ENCODE measurements around the gene ACMSD. TPM values are rescaled to one million over a fixed set of nuclear protein-coding genes. Genes with fewer than 3 reads are reported as not detected.

Gene ACMSD
- total and polyA plus RNA-seq, 2 experiments from 2014 or later, result 0.11 TPM; not detected in 1

DNA sequence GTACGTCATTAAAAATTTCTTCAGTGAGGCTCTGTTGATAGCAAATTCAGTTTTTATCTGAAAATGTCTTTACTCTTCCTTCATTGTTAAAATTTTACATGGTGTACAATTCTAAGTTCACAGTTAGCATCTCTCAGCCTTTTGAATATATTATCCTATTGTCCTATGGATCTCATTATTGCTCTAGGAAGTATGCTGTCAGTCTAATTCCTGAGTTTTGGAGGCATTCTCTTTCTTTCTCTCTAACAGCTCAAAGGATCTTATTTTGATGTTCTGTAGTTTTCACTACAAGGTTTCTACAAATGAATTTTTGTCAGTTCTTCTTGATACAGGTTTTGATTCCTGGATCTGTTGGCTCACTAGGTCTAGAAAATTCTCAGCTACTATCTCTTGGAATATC is 2.9 kb upstream of the ACMSD start (continued):
- TF ChIP-seq POLR2AphosphoS5 (IDR thresholded peaks at IDR 0.05; ENCODE audit: low read depth) (no peak), NANOG (IDR thresholded peaks at IDR 0.05; ENCODE audit: borderline replicate concordance) (no peak), EZH2phosphoT487 (IDR thresholded peaks at IDR 0.05; ENCODE audit: unreplicated experiment) (no peak)

DNA sequence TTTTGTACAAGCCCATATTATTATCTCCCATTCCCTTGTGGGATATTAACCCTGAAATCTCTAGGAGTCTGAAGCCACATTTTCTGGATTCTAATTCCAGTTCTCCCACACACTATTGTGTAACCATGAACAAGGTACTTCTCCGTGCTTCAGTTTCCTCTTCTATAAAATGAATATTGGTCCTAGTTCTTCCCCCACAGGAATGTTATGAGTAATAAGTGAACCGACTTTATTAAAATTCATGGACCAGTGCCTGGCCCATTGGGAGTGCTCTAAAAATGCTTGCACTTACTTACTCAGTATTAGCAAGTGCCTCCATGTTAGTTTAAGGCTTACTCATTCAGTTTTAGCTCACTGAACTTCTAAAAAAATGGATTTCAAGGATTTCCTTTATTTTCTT is 1.4 kb upstream of the ACMSD start:
- Histone ChIP-seq H3K4me3 (no peak overlapping the region), H4K20me1 (replicated peaks; ENCODE audit: insufficient read depth) (no peaks in the 10 kb centered on the region), H2AFZ (no peak overlapping the region), H3K27ac (ENCODE audit: low read depth) (no peak overlapping the region), H3K27me3 (ENCODE audit: insufficient read depth) (no peaks in the 10 kb centered on the region), H3K79me2 (replicated peaks; ENCODE audit: insufficient read depth) (no peaks in the 10 kb centered on the region), H3K9me2 (ENCODE audit: insufficient read depth) (no peaks in the 10 kb centered on the region; the same call in none of the 2 replicates), H3K36me3 (ENCODE audit: insufficient read depth) (peaks cover 9% of the 10 kb centered on the region; the same call in 1 of the 2 replicates), H3K4me1 (ENCODE audit: insufficient read depth) (no peaks in the 10 kb centered on the region), H3F3A (replicated peaks; ENCODE audit: low read depth) (no peaks in the 10 kb centered on the region), H3K4me2 (no peak overlapping the region)
- no peak for DNase-seq (ENCODE audit: low spot score)
- H3K27me3 Mint-ChIP-seq (ENCODE audit: insufficient read depth, low read depth, poor library complexity), result peaks cover 1% of the 10 kb centered on the region
- no peak overlapping the region for H3K27ac Mint-ChIP-seq
- H3K4me1 Mint-ChIP-seq, result no peaks in the 10 kb centered on the region; the same call in 2 of the 3 replicates
- TF ChIP-seq, protein P1, sequence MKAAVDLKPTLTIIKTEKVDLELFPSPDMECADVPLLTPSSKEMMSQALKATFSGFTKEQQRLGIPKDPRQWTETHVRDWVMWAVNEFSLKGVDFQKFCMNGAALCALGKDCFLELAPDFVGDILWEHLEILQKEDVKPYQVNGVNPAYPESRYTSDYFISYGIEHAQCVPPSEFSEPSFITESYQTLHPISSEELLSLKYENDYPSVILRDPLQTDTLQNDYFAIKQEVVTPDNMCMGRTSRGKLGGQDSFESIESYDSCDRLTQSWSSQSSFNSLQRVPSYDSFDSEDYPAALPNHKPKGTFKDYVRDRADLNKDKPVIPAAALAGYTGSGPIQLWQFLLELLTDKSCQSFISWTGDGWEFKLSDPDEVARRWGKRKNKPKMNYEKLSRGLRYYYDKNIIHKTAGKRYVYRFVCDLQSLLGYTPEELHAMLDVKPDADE (IDR thresholded peaks at IDR 0.05), result no peak
- no peak for TF ChIP-seq ZNF331 (CRISPR knock-in tag; IDR thresholded peaks at IDR 0.05; ENCODE audit: low read depth)
- TF ChIP-seq STAT1 (IDR thresholded peaks at IDR 0.05; ENCODE audit: unreplicated experiment), result no peak
- no peaks in the 10 kb centered on the region for H3K36me3 Mint-ChIP-seq (ENCODE audit: low read depth)
- H3K4me3 Mint-ChIP-seq, result no peak overlapping the region
- no peak for ATAC-seq
- peaks cover 30% of the 10 kb centered on the region; the same call in 2 of the 3 replicates for H3K9me3 Mint-ChIP-seq

DNA sequence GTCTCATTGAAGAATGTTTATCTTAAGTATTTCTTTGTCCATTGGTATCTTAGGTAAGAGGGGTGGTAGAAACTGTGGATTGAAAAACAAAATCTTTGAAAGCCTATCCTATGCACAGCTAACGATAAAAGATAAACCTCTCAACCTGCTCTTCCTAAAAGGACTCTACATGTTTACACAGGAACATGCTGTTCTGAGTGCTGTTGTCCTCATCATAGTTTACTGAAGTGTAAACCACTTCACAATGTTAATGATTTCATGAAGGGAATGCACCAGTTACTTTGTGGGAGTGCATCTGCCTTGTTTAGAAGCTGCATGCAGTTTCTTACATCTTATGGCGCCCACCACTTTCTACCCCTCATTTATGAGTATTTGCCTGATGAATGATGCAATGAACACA is 1.2 kb downstream of the ACMSD start:
- Mint-ChIP-seq H3K4me3 (no peak overlapping the region), H3K4me1 (peaks cover 6% of the 10 kb centered on the region; the same call in 2 of the 3 replicates), H3K9me3 (peaks cover 23% of the 10 kb centered on the region; the same call in 2 of the 3 replicates), H3K27ac (no peak overlapping the region), H3K36me3 (ENCODE audit: low read depth) (no peaks in the 10 kb centered on the region), H3K27me3 (ENCODE audit: insufficient read depth, low read depth, poor library complexity) (peaks cover 1% of the 10 kb centered on the region)
- Histone ChIP-seq H4K20me1 (replicated peaks; ENCODE audit: insufficient read depth) (no peaks in the 10 kb centered on the region), H3K36me3 (ENCODE audit: insufficient read depth) (peaks cover 9% of the 10 kb centered on the region; the same call in 1 of the 2 replicates), H3K79me2 (replicated peaks; ENCODE audit: insufficient read depth) (no peaks in the 10 kb centered on the region), H2AFZ (no peak overlapping the region), H3K4me3 (no peak overlapping the region), H3F3A (replicated peaks; ENCODE audit: low read depth) (no peaks in the 10 kb centered on the region), H3K9me2 (ENCODE audit: insufficient read depth) (peaks cover 3% of the 10 kb centered on the region), H3K27me3 (ENCODE audit: insufficient read depth) (no peaks in the 10 kb centered on the region), H3K27ac (ENCODE audit: low read depth) (no peak overlapping the region), H3K4me2 (no peak overlapping the region), H3K4me1 (ENCODE audit: insufficient read depth) (no peaks in the 10 kb centered on the region)
- DNase-seq (ENCODE audit: low spot score) (no peak), ATAC-seq (no peak)
- TF ChIP-seq CREB1 (CRISPR knock-in tag; IDR thresholded peaks at IDR 0.05; ENCODE audit: low read depth) (no peak), ZNF114 (CRISPR knock-in tag; IDR thresholded peaks at IDR 0.05) (no peak)
- TF ChIP-seq, protein P2, sequence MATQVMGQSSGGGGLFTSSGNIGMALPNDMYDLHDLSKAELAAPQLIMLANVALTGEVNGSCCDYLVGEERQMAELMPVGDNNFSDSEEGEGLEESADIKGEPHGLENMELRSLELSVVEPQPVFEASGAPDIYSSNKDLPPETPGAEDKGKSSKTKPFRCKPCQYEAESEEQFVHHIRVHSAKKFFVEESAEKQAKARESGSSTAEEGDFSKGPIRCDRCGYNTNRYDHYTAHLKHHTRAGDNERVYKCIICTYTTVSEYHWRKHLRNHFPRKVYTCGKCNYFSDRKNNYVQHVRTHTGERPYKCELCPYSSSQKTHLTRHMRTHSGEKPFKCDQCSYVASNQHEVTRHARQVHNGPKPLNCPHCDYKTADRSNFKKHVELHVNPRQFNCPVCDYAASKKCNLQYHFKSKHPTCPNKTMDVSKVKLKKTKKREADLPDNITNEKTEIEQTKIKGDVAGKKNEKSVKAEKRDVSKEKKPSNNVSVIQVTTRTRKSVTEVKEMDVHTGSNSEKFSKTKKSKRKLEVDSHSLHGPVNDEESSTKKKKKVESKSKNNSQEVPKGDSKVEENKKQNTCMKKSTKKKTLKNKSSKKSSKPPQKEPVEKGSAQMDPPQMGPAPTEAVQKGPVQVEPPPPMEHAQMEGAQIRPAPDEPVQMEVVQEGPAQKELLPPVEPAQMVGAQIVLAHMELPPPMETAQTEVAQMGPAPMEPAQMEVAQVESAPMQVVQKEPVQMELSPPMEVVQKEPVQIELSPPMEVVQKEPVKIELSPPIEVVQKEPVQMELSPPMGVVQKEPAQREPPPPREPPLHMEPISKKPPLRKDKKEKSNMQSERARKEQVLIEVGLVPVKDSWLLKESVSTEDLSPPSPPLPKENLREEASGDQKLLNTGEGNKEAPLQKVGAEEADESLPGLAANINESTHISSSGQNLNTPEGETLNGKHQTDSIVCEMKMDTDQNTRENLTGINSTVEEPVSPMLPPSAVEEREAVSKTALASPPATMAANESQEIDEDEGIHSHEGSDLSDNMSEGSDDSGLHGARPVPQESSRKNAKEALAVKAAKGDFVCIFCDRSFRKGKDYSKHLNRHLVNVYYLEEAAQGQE (IDR thresholded peaks at IDR 0.05; ENCODE audit: unreplicated experiment), result no peak
- TF ChIP-seq, protein P3, sequence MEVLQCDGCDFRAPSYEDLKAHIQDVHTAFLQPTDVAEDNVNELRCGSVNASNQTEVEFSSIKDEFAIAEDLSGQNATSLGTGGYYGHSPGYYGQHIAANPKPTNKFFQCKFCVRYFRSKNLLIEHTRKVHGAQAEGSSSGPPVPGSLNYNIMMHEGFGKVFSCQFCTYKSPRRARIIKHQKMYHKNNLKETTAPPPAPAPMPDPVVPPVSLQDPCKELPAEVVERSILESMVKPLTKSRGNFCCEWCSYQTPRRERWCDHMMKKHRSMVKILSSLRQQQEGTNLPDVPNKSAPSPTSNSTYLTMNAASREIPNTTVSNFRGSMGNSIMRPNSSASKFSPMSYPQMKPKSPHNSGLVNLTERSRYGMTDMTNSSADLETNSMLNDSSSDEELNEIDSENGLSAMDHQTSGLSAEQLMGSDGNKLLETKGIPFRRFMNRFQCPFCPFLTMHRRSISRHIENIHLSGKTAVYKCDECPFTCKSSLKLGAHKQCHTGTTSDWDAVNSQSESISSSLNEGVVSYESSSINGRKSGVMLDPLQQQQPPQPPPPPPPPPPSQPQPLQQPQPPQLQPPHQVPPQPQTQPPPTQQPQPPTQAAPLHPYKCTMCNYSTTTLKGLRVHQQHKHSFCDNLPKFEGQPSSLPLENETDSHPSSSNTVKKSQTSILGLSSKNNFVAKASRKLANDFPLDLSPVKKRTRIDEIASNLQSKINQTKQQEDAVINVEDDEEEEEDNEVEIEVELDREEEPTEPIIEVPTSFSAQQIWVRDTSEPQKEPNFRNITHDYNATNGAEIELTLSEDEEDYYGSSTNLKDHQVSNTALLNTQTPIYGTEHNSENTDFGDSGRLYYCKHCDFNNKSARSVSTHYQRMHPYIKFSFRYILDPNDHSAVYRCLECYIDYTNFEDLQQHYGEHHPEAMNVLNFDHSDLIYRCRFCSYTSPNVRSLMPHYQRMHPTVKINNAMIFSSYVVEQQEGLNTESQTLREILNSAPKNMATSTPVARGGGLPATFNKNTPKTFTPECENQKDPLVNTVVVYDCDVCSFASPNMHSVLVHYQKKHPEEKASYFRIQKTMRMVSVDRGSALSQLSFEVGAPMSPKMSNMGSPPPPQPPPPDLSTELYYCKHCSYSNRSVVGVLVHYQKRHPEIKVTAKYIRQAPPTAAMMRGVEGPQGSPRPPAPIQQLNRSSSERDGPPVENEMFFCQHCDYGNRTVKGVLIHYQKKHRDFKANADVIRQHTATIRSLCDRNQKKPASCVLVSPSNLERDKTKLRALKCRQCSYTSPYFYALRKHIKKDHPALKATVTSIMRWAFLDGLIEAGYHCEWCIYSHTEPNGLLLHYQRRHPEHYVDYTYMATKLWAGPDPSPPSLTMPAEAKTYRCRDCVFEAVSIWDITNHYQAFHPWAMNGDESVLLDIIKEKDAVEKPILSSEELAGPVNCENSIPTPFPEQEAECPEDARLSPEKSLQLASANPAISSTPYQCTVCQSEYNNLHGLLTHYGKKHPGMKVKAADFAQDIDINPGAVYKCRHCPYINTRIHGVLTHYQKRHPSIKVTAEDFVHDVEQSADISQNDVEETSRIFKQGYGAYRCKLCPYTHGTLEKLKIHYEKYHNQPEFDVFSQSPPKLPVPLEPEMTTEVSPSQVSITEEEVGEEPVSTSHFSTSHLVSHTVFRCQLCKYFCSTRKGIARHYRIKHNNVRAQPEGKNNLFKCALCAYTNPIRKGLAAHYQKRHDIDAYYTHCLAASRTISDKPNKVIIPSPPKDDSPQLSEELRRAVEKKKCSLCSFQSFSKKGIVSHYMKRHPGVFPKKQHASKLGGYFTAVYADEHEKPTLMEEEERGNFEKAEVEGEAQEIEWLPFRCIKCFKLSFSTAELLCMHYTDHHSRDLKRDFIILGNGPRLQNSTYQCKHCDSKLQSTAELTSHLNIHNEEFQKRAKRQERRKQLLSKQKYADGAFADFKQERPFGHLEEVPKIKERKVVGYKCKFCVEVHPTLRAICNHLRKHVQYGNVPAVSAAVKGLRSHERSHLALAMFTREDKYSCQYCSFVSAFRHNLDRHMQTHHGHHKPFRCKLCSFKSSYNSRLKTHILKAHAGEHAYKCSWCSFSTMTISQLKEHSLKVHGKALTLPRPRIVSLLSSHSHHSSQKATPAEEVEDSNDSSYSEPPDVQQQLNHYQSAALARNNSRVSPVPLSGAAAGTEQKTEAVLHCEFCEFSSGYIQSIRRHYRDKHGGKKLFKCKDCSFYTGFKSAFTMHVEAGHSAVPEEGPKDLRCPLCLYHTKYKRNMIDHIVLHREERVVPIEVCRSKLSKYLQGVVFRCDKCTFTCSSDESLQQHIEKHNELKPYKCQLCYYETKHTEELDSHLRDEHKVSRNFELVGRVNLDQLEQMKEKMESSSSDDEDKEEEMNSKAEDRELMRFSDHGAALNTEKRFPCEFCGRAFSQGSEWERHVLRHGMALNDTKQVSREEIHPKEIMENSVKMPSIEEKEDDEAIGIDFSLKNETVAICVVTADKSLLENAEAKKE (CRISPR knock-in tag; IDR thresholded peaks at IDR 0.05), result no peak

All from GM23338 (cell line).